ENCODE measurements around the gene NOX1.
A peak's percentile ranks its signal among the peaks of the same experiment; 100 is the strongest.

The NOX1 gene

DNA sequence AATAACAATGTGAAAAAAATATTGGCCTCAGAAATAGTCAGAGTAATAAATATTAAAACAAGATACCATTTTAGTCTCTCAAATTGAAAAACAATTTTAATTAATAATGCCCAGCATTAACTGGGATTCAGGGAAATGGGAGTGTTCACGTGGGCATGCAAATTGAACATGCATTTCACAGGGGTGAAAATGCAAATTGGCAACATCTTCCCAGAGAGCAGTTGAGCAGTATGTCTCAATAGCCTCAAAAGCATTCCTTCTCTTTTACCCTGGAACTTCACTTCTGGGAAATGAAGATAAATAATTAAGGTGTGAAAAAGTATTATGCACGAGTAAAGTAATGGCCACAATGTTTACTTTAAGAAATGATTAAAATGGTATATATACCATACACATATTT, 21.3 kb downstream of the NOX1 start:
- H3K27ac ChIP-seq, result no peak overlapping the region
- TF ChIP-seq, protein P1, sequence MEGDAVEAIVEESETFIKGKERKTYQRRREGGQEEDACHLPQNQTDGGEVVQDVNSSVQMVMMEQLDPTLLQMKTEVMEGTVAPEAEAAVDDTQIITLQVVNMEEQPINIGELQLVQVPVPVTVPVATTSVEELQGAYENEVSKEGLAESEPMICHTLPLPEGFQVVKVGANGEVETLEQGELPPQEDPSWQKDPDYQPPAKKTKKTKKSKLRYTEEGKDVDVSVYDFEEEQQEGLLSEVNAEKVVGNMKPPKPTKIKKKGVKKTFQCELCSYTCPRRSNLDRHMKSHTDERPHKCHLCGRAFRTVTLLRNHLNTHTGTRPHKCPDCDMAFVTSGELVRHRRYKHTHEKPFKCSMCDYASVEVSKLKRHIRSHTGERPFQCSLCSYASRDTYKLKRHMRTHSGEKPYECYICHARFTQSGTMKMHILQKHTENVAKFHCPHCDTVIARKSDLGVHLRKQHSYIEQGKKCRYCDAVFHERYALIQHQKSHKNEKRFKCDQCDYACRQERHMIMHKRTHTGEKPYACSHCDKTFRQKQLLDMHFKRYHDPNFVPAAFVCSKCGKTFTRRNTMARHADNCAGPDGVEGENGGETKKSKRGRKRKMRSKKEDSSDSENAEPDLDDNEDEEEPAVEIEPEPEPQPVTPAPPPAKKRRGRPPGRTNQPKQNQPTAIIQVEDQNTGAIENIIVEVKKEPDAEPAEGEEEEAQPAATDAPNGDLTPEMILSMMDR (conservative IDR thresholded peaks at IDR 0.05), result no peak

DNA sequence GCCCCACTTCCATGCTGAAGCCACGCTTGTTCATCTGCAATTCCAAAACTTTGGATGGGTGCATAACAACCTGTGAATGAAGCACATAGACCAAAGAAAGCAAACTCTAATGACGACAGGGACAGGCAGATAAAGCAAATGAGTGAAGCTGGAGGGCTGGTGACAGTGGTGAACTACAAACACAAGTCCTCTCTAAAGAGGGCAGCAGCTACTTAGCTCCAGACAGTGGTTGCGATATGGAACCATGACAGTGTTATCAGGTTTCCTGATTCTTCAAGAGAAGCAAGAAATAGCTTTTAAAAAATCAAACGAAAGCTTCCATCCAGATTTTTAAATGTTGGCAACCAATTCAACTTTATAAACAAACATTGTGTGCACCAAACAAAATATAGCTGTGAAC, 23.8 kb downstream of the NOX1 start:
- H3K27ac ChIP-seq, result no peak overlapping the region
- TF ChIP-seq, protein P1 (conservative IDR thresholded peaks at IDR 0.05), result no peak

DNA sequence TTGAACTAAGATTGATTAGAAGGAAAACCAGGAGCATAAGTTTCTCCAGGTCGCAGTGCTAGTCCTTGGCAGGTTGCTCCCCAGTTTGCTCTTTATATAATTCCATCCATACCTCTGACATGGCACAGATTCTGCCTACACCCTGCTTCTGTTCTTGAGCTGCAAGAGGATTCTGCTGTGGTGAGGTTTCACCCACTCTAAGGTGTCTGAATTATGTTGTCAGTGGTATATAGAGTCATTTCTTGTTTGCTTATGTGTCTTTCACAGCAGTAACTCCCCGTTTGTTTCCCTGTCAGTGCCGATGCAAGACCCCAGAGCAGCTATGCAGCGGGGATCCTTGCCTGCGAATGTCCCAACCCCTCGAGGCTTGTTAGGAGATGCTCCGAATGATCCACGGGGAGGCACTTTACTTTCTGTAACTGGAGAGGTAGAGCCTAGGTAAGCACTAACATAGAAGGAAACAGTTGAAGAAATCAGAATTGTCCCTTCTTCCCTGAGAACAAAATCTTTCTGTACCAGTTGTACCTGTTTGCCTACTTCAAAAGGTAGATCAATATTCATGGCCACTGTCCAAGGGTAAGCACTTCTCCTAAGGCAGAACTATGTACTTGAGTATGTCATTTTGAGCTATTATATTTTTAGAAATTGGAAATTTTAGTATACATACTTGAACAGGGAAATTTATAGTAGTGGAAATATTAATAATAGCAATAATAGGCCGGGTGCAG, 42.8 kb downstream of the NOX1 start:
- 0 out of 2 replicates have a peak overlapping the region, but pooled peaks have one; percentile 16 for H3K27ac ChIP-seq
- TF ChIP-seq, protein P1 (conservative IDR thresholded peaks at IDR 0.05), result no peak

DNA sequence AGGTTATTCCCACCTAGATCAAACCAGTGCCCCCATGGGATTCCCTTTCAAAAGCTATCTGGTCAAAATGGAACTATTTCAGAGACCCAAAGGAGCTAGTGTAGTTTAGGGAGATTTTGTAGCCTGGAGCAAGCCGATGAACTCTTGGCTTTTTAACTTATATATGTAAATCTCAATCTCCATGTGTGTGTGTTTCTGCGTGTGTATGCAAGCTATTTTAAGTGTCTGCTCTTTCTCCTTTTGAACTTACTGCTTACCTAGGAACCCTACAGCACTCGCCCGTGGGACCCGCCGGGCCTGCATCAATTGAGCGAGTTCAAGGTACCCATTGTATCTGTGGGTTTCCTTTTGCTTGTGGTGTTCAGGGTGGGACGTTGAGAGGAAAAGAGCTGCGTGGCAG, 43.6 kb downstream of the NOX1 start:
- H3K27ac ChIP-seq, result no peak overlapping the region
- TF ChIP-seq, protein P1 (conservative IDR thresholded peaks at IDR 0.05), result no peak

DNA sequence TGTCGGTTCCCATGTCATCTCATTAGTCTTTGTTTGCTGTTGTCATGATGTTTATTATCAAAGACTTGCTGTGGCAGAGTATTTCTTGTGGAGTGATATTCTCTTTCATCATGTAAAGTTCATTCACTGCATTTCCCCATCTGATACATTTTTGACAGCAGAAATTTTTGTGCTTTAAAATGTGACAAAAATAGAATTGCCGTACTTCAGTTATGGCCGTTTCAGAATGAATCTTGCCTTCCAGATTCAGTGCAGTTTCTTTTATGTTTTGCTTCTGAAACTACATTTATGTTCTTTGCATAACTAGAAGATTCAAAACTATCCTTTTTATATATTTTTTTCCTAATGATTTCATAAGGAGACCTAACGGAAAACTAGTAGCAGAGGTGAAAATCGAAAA, 44.0 kb downstream of the NOX1 start:
- TF ChIP-seq, protein P1 (conservative IDR thresholded peaks at IDR 0.05), result no peak
- no peak overlapping the region for H3K27ac ChIP-seq

DNA sequence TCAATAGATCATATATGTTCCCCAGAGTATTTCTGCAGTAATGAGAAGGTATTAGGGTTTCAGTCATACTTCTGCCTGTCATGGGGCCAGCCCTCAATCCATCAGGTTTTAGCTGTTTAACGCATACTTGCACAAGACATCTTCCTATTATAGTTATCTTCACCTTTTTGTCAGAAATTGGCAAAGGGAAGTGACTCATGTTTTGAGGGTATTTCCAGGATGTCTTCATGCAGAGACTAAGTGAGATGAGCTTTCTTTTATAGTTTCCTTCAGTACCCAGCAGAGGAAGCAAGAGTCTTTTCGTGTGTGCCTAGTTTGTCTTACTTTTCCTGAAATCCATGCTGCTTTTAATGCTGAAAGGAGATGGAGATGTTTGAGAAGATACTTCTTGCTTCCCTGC, 44.4 kb downstream of the NOX1 start:
- no peak overlapping the region for H3K27ac ChIP-seq

DNA sequence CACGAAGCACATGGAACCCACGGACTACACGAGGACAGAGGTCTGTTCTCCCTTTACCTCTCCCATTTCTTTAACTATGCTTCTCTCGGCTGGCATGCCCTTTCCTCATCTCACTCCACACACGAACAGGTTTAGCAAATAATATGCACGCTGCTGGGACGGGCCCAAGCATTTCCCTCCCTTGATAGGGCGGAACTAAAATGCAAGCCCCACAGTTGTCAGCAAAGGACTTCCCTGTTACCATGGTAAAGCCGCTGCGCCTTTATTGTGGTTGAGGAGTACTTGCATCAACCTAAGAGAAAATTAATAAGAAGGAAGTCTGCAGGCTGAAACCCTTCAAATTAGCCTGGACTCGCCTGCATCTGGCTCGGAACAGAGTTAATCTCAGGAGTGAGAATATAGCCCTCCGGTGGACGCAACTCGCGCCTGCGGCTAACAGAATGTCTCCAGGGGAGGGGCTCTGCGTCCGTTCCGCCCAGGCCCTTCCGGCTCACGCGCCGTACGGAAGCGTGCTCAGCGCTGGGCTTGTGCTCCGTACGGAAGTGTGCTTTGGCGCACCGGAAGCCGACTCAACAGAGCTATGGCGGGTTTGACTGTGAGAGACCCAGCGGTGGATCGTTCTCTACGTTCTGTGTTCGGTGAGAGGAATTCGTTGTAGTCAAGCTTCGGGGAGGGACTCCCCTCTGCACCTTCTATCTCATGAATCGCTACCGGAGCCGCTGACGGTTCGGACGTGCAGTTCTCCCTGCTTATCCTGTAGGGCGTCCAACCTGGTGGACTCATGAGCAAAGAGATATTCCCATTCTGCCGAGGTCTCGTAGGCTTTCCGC, 54.1 kb downstream of the NOX1 start, which contains the start of gene CSTF2:
Gene CSTF2, plus strand, starts transcription at position 555 of the 830 bp plus-strand sequence. Its CDS starts 26 bp downstream, at position 581.
- H3K27ac ChIP-seq, result peak within 1 kb of the TSS; percentile 56
- TF ChIP-seq, protein P1 (conservative IDR thresholded peaks at IDR 0.05), result 0 out of 2 replicates have a peak, but pooled peaks have one; percentile 15

More for the DNA sequence above, 44.4 kb downstream of the NOX1 start:
- TF ChIP-seq, protein P1 (conservative IDR thresholded peaks at IDR 0.05), result no peak
